Esophagus squamous epithelium (tissue), 4 donors: ENCODE data around the gene KLHDC9.
A peak's percentile ranks its signal among the peaks of the same experiment; 100 is the strongest.

Experiments
- CTCF ChIP-seq, 6 experiments: fragments of 450-650 bp in 4 of 6; fragments of 200-600 bp in 2 of 6; sonication (generic) in 2 of 6; IDR thresholded peaks; one replicate each; pipeline ENCODE4 v1.5.1; 2016 to 2019; ENCODE audit warnings: antibody characterized with exemption in 6 of 6, mild to moderate bottlenecking in 4 of 6, moderate library complexity in 4 of 6
- POLR2A ChIP-seq, 4 donors: fragments of 450-650 bp; IDR thresholded peaks; one replicate each; pipeline ENCODE4 v1.6.1; 2017; ENCODE audit warnings: antibody characterized with exemption in 4 of 4, mild to moderate bottlenecking in 4 of 4, moderate library complexity in 3 of 4

DNA sequence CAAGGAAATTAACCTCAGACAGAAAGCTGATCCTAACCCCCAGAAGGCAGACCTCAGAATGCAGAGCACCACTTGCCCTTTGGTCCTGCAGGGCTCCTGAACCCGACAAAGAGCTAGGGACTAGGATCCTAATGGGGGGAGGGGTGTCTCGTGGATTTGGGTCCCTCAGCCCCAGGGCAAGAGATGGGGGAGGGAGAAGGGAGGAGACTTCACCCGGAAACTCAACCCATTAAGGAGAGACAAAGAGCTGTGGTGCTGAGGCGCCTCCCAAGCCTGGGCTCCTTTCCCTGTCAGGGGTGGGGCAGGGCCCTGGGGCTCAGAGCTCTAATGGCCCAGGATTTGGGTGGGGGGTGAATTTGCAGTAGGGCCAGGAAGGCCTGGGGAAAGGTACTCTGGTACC is 11.7 kb upstream of the KLHDC9 start:
- TF ChIP-seq POLR2A (IDR thresholded peaks at IDR 0.05) (peak in 1 of 4 donors; percentile 43), CTCF (IDR thresholded peaks at IDR 0.05) (no peak)
